ENCODE data around the gene CXorf66.
"Not testable (repeated sequence)": the region's sequence is repeated elsewhere in the genome, so short reads cannot be mapped to it uniquely, and the experiment has no call there.

CXorf66 gene, protein sequence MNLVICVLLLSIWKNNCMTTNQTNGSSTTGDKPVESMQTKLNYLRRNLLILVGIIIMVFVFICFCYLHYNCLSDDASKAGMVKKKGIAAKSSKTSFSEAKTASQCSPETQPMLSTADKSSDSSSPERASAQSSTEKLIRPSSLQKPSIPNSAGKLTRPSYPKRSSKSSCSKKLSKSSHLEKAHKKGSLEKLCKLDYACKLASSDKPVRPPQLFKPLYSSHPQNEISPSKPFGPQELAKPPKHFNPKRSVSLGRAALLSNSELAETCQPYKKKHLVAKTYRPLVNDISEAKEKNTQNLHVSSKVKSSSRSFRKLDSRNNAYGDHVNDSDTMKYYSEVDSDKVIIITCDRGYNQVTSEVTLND

DNA sequence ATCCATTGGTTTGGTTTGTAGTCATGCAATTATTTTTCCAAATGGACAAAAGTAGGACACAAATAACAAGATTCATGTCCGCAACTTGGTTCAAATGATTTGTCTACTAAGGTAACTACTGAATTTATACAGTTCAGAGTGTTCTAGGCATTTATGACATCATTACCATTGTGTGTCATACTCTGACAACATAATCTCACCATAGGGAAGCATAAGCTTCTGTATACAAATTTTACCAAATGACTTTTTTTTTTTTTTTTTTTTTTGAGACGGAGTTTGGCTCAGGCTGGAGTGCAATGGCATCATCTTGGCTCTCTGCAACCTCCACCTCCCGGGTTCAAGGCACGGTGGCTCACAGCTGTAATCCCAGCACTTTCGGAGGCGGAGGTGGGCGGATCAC is at the start of gene CXorf66:
Gene CXorf66, minus strand, starts transcription at position 101 of the 400 bp plus-strand sequence. Its CDS starts 25 bp downstream, at position 76.
- DNase-seq, result no peak

DNA sequence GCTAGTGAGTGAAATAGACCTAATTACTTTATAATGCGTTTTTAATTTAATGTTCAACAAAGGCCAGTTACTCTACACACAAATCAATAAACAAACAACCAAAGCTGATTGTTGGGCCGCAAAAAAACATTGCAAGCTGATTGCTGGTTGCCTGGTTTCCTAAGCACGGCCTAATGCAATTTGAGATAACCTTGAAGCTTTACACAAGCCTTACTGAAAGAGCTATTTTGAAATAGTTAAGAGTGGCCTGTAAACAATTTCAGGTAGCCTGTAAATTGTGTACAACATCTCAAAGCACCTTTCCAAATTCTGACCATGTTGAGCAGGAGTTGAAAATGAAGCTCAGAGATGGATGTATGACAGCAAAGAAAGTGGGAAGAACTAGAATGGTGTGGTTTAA is 17.5 kb upstream of the CXorf66 start:
- no peak for DNase-seq

DNA sequence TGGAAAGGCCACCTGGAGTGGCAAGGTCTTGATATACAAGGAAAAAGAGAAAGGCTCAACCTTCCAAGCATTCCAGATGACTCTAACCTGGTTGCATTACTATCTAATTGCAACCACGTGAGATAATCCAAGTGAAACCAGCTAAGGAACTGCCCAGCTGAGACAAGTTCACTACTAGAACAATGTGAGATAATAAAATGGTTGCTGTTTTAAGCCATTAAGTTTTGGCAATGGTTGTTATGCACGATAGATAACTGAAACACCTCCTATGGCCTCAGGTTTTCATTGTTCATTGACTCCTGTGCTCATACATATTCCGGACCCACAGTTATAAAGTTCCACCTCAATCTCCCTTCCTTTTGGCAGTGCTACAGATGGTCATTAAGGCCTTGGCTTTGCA is 9.2 kb upstream of the CXorf66 start:
- no peak for DNase-seq

DNA sequence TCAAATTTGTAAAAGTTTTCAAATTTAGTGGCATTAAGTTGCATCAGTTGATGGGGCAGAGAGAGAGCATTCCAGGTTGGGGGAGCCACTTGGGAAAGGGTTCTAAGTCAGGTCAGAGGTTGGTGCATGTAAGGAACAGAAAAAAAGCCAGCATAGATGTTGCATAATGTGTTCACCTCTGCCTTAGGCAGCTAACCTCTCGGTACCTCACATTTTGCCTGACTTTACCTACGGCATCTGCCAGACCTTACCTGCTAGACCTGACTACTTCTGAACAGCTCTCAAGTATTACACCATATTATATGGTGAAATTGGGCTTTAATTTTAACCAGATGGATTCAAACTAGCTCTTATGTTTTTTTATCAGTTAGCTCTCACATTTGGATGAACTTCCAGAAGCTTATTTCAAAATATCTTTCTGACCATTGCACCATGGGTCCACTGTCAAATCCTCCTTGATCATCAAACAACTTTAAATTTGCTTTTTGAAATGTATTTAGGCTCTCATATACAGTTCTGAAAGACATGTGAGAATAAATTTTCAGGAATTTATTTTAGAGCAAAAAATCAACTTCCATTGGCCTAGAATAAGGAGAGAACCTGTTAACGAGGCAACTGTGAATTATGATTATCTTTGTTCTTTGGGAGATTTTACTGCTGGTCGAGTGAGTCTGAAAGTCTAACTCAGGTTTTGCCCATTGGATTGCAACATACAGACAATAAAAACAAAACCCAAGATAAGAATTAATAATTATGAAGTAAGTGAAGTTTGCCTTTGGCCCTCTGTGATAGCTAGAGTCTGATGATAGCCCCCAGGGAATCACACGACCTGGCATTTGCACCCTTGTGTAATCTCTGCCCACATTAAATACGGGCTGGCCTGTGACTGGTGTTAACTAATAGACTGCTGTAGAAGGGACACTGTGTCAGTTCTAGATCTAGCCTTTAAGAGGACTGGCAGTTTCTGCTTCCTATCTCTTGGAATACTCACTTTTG is 7.6 kb upstream of the CXorf66 start:
- DNase-seq, result no peak

DNA sequence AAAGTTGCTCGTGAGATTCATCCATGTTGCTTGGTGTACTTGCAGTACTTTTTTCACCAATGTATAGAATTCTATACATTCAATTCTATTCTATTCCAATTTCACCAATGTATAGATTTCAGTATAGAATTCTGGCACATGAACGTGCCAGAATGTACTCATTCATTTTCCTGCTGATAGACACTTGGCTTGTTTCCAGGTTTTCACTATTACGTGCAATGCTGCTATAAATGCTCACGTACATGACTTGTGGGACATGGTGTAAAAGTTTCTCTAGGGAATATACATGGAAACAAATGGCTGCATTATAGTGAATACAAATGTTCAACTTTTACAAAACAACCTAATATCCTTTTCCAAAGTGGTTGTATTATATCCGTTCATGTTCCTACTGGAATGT is 6.8 kb upstream of the CXorf66 start:
- no peak for DNase-seq

DNA sequence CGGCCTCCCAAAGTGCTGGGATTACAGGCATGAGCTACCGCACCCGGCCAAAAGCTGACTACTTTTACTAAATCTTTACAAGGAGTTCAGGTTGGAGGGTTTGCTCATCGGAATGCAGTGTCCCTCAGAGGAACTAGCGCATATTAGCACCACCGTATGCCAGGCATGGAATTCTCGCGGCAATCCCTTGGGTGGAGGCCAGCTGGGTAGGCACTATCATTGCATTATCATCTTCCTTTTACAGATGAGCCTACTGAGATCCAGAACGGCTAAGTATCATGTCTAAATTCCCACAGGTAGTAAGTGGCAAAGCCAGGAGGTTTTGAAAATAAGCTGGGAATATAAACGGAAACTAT is 6.1 kb upstream of the CXorf66 start:
- no peak for DNase-seq

DNA sequence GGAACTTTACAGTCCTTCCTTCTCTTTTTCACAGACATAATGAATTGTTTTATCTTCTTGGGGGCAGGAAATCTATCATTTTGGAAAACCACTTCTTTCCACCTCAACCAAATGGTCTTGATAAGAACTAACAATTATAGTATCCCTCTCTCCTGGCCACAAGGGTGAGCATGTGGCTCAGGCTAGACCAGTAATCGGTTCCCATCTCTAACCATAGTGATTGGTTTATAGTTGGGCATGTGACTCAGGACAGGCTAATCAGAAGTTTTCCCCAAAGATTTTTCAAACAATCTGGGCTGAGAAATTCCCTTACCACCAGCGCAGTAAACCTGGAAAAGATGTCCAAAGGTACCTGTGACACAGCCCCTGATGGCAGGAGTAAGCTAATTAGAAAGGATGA is 4.0 kb upstream of the CXorf66 start:
- no peak for DNase-seq

DNA sequence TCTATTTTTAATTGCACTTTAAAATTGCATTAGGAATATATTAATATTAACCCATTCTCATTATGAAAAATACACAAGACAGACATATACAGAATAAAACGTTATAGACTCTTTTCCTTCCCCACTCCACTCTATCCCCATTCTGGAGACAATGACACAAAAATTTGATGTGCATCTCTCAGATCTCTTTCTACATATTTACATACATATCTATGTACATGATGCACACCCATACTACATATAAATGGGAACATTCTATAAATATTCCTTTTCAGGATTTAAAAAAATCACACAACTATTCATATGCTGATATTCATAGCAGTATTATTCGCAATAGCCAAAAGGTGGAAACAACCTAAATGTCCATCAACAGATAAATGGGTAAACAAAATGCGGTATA is 2.4 kb upstream of the CXorf66 start:
- DNase-seq, result no peak

DNA sequence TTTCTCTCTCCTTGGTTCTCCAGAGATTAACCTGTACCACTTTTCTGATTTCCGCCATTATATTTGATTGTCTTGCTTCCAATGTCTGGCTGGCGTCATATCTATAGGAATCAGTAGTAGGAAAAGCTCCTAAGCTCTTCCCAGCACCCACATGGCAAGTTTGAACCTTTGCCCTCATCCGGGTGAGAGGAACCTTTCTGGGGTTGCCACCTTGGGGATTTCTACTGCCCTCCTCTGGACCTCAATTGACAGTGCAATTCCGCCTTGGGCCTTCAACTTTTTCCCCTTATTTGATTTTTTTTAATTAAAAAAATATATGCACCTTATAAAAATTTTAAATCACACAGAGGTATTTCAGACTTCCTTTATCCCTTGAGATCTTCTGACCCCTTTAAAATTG is 2.0 kb upstream of the CXorf66 start:
- DNase-seq, result no peak

DNA sequence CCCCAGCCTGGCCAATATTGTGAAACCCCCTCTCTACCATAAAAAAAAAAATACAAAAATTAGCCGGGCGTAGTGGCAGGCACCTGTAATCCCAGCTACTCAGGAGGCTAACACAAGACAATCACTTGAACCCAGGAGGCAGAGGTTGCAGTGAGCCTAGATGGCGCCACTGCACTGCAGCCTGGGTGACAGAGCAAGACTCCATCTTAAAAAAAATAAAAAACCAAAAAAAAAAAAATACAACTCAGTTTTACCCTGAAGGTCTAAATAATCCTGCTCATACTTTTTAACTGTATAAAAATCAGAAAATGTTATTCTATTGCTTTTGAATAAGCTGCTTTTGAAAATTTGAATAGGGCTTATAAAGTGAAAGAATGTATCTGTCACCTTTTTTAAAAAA is 838 bp upstream of the CXorf66 start:
- DNase-seq, result not testable (repeated sequence)

DNA sequence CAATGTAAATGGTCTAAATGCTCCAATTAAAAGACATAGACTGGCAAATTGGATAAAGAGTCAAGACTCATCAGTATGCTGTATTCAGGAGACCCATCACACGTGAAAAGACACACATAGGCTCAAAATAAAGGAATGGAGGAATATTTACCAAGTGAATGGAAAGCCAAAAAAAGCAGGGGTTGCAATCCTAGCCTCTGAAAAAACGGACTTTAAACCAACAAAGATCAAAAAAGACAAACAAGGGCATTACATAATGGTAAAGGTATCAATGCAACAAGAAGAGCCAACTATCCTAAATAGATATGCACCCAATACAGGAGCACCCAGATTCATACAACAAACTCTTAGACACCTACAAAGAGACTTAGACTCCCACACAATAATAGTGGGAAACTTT is 4.2 kb downstream of the CXorf66 start:
- DNase-seq, result not testable (repeated sequence)

DNA sequence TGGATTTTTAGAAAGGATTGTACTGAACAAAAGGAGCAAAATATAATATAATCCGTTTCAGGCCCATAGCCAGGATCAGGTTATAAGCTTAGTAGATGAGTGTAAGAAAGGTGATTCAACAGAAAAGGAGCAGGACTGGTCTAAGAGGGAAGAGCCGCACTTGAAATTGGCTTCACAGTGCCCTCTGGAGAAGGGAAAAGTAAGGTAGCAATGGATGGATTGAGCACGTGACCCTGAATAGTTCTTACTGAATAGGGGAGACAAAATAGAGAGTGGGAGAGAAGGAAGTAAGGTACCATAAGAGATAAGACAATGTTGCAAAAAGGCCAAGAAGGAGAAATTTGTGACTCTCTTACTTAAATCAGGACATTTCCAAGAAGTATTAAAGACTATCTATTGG is 15.6 kb downstream of the CXorf66 start:
- no peak for DNase-seq

DNA sequence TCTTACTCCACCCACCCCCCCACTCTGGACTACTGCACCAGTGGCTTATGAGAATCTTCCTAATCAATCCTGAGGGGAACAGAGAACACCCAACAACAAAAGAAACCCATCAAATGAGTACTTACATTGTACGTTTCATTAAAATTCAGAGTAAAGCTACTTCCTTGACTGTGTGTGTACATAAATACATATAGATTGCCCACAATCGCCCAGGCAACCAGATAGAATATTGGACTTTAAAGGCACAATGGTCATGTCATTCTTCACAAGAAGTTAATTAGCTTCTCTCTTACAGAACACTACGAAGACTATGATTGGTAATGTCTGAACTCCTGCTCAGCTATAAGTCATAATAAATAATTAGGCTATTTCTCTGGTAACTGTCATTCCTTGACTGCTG is 20.2 kb downstream of the CXorf66 start:
- DNase-seq, result no peak

DNA sequence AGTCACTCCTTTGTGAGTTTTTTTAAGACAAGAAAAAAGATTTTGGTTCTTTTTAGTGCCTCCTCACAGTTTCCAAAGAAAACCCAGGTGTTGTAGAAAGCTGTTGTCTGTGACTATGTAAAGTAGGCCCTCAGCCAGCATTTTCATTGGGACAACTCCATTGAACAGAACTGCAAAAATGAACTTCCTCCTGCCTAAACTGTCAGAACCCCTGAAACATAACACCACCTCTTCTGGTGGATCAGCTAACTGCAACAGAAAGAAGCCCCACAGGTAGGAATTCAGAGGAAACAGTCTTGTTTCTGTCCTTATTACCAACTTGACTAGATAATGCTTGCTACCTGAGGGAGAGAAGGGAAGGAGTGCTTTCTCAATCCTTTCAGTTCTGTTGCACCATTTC is 29.1 kb downstream of the CXorf66 start:
- no peak for DNase-seq

DNA sequence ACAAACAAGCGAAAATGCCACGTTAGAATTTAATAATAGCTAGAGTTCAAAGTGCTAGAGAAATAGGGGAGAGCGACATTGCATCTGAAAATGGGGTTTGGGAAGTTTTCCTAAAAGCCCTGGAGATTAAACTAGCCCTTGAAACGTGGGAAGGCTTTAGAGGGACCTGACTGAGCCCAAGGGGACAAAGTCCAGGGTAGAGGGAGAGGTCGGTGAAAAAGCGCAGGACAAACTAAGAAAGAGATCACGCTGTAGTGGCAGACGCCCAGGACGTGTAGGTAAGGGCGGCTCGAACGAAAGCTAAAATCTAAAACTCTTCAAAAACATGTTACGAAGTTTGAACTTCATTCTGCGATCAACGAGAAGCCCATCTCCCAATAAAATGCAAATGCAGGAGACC is 31.4 kb downstream of the CXorf66 start:
- no peak for DNase-seq

DNA sequence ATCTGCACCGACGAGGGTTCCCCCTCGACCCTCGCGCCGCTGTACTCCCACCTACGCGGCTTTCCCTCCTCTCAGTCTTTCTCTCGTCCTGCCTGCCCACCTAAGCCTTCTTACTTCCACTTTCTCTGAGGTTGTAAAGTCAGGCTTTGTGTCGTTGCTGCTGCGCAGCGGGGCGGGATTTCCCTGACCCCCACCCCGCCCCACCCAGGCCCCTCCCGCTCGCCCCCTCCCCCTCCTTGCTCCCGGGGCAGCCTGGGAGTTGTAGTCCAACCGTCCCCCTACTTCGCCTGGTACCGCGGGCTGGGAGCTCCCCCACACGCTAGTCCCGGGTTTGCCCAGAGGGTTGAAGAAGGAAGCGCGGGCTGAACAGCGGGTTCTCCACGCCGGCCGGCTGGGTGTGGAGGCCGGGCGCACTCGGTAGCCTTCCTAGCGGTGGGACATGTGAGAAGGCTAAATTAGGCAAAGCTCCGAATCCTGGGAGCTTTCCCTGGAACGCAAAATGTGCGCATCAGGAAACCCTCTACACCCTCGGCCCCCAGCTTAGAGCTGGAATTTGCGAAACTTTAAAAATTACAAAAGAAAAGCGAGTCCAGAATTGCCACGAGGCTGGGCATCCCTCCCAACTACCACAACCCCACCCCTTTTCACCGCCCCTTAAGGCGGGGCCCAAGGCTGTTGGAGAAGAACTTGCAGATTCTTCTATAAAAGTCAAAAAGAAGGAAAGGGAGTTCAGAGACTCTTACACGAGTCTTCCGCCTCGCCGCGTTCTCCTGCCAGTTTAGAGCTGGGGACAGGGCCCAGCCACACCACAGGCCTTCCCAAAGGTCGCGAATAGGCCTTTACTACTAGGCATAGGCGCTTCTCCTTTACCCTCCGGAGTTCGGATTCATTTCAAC is 32.2 kb downstream of the CXorf66 start, which contains the start of gene ATP11C:
Gene ATP11C, minus strand, starts transcription at position 153 of the 896 bp plus-strand sequence. CDS start 1,011 bp downstream, outside the sequence.
- peak; percentile 93 for DNase-seq

DNA sequence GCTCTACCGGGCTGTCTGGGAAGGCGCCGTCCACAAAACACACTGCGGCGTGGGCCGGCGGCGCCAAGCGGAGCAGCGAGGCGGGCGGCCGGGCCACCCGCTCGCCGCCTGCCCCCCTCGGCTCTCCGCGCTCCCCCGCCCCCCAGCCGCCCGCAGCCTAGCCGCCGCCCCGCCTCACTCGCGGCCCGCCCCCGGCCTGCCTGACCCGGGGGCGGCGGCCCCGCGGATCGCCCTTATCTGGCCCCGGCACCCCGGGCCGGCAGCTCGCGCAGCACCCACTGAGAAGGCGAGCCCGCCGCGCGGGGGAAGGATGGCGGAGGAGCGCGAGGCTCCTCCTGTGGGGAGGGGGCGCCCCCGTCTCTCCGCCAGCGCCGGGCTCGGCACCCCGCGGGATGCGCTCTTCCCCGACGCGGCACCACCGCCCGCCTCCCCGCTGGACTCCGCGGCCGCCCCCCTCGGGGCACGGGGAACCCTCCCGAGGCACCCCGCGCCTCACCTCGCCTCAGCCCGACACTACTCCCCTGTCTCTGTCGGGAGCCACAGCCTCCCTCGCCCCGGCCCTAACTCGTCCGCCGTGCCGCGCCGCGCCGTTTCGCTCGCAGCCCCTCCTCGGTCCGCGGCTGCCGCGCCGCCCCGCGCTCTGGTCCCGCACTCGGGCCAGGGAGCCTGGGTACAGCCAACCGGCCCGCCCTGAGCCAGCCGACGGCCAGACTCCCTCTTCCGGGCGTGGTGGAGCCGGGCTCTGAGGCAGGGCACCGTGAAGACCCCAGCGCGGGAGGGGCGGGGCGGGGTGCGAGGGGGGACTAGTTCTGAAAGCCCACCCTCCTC is 33.0 kb downstream of the CXorf66 start:
- peak; percentile 81 for DNase-seq

DNA sequence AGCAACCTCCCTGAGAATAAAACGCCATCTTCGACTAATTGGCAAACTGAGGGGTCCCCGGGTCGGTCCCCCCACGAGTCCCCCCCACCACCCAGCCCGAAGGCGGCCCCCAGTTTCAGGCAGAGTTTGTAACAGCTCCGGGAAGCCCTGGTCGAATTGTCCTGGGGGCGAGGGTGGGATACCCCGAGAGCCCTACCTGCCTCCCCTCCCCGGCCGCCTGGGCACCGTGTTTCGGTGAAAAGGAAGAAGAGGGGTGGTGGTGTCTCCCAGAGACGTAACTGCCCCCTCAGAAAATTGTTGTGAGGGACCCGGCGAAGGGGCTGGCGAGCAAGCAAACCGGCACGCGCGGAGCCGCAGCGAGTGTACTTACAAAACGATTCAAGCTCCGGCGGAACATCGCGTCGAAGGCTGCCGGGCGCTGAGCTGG is 33.7 kb downstream of the CXorf66 start:
- no peak for DNase-seq

DNA sequence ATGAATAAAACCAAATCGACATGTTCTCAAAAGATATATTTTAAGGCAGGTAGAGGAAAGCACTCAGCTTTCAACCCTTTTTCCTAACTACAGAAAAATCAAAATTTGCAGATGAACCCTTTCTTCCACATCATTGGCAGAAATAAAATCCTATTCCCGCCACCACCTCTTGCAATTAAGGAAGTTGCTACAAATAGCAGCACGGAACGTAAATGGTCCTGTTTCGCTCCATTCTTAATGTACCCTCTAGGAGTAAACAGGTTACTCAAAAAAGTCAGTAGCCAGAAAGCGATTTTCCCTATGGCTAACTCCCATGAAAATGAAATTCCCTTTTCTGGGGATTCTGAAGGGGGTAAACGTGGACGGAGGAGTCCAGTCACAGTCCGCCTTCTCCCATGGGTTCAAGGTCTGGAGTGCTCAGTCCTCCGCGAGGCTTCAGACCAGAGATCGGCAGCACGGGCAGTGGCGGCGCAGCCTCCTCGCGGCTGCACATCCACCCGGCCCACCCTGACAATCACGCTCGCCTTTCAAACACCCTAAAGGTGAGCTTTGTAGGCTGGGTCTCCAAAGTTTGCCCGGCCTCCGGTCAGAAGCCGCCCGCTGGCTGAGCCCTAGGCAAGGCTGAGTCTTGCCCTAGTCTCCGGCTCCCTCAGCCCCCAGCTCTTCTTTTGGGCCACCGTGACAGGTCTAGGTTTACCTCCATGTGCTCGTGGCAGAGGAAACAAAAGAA is 34.2 kb downstream of the CXorf66 start:
- DNase-seq, result peak; percentile 66

DNA sequence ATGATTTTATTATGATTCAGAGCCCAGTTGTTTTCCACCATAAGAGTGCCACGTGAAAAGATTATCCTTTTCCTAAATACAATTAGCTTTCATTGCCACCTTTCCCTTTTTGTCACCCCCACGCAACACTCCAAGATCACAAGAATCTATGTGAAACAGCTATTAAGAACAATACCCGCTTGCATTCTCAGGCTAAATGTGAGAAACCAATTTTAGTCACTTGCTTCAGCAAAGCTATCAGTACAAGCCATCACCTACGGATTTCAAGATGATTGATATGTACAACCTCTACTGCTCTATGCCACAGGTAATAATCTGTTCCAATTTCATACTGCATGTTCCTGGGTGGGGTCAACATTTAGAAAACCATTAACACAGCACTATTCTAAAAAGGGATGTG is 34.9 kb downstream of the CXorf66 start:
- no peak for DNase-seq

DNA sequence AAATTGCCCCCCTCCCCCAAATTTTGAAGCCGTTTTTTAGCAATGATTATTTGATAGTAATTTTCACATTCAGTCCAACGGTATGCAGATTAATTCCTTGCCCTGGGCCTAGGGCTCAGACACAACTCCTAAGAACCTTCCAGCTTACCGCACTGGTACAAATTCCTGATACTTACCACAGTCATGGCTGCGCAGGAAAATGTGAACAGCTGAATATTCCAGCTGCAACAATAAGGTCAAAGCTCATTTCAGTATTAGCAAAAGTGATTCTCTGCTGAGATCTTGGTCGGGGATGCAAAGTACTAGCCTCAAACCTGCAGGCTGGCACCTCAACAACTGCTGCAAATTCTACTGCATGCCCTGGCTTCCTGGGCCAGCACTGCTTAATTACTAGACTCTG is 35.4 kb downstream of the CXorf66 start:
- DNase-seq, result no peak

All from activated effector memory CD4-positive, alpha-beta T cell treated with anti-CD3 and anti-CD28 coated beads, Interleukin-2, amount 50 U/mL, for 16 hours (primary cell).